ENCODE data around the gene ZDHHC6. TPM values are rescaled to one million over a fixed set of nuclear protein-coding genes. Genes with fewer than 3 reads are reported as not detected.

The ZDHHC6 gene
- total RNA-seq, 2 experiments from 2014 or later, result 31.5 to 33.8 TPM

- Histone ChIP-seq H4K20me1 (ENCODE audit: insufficient read depth, low read length) (peaks cover 11% of the 10 kb centered on the region; the same call in 1 of the 2 replicates), H3K79me2 (ENCODE audit: insufficient read depth, low read depth, low read length) (peaks cover 27% of the 10 kb centered on the region), H3K4me2 (ENCODE audit: low read length) (no peak overlapping the region), H3K9me3 (ENCODE audit: low read length) (no peaks in the 10 kb centered on the region), H3K4me1 (ENCODE audit: insufficient read depth, low read length, poor library complexity, severe bottlenecking) (peaks cover 19% of the 10 kb centered on the region), H3K36me3 (ENCODE audit: insufficient read depth, low read length) (peaks cover 80% of the 10 kb centered on the region), H3K4me3 (ENCODE audit: low read depth, low read length, poor library complexity, severe bottlenecking) (no peak overlapping the region), H2AFZ (ENCODE audit: low read length) (no peak overlapping the region), H3K27ac (ENCODE audit: low read depth, low read length, poor library complexity, severe bottlenecking) (no peak overlapping the region), H3K9me2 (ENCODE audit: insufficient read depth, low read length) (no peaks in the 10 kb centered on the region)
- no TSS peak for BruUV-seq (replicated peaks)
- intact Hi-C loops (cut with micrococcal nuclease; ENCODE audit: unreplicated experiment), result no loop called here
- ChIA-PET CTCF (ENCODE audit: unreplicated experiment) (no interaction called here), POLR2A (interaction anchor here (1.9 kb wide), 1 partner anchor 16 kb away, joined by 9 read pairs; no protein-coding TSS in a partner anchor)
- DNase-seq (ENCODE audit: low spot score), result no peak
- TF ChIP-seq EZH2phosphoT487 (IDR thresholded peaks at IDR 0.05; ENCODE audit: borderline replicate concordance, low read depth, low read length) (no peak), CTCF (conservative IDR thresholded peaks at IDR 0.05; ENCODE audit: low read length) (no peak)
Observed at GRCh38 chr10:112441520-112441919, 5.2 kb downstream of the ZDHHC6 start.

- H3K9me2 ChIP-seq (ENCODE audit: insufficient read depth, low read length), result no peaks in the 10 kb centered on the region
- ChIA-PET CTCF (ENCODE audit: unreplicated experiment) (no interaction called here), POLR2A (interaction anchor here (1.0 kb wide), 1 partner anchor 13 kb away, joined by 3 read pairs; no protein-coding TSS in a partner anchor)
- no peak overlapping the region for H3K27ac ChIP-seq (ENCODE audit: low read depth, low read length, poor library complexity, severe bottlenecking)
- no TSS peak for BruUV-seq (replicated peaks)
- peaks cover 82% of the 10 kb centered on the region for H3K36me3 ChIP-seq (ENCODE audit: insufficient read depth, low read length)
- no peak overlapping the region for H2AFZ ChIP-seq (ENCODE audit: low read length)
- no peak overlapping the region for H3K4me3 ChIP-seq (ENCODE audit: low read depth, low read length, poor library complexity, severe bottlenecking)
- no peaks in the 10 kb centered on the region for H3K79me2 ChIP-seq (ENCODE audit: insufficient read depth, low read depth, low read length)
- no peaks in the 10 kb centered on the region for H3K9me3 ChIP-seq (ENCODE audit: low read length)
- H4K20me1 ChIP-seq (ENCODE audit: insufficient read depth, low read length), result peaks cover 4% of the 10 kb centered on the region; the same call in 1 of the 2 replicates
- no peak for TF ChIP-seq EZH2phosphoT487 (IDR thresholded peaks at IDR 0.05; ENCODE audit: borderline replicate concordance, low read depth, low read length)
- TF ChIP-seq CTCF (conservative IDR thresholded peaks at IDR 0.05; ENCODE audit: low read length), result no peak
- intact Hi-C loops (cut with micrococcal nuclease; ENCODE audit: unreplicated experiment), result no loop called here
- no peak overlapping the region for H3K4me2 ChIP-seq (ENCODE audit: low read length)
- peaks cover 6% of the 10 kb centered on the region for H3K4me1 ChIP-seq (ENCODE audit: insufficient read depth, low read length, poor library complexity, severe bottlenecking)
- no peak for DNase-seq (ENCODE audit: low spot score)
Observed at GRCh38 chr10:112438356-112438755, 8.4 kb downstream of the ZDHHC6 start.

GRCh38 chr10:112434988-112435619 lies 11.6 kb downstream of the ZDHHC6 start:
- no TSS peak for BruUV-seq (replicated peaks)
- CTCF ChIA-PET (ENCODE audit: unreplicated experiment), result interaction anchor here (0.8 kb wide), 1 partner anchor 8 kb away, joined by 3 read pairs; no protein-coding TSS in a partner anchor
- Histone ChIP-seq H2AFZ (ENCODE audit: low read length) (no peak overlapping the region), H3K9me3 (ENCODE audit: low read length) (no peaks in the 10 kb centered on the region), H3K36me3 (ENCODE audit: insufficient read depth, low read length) (peaks cover 83% of the 10 kb centered on the region), H3K27ac (ENCODE audit: low read depth, low read length, poor library complexity, severe bottlenecking) (no peak overlapping the region), H3K4me2 (ENCODE audit: low read length) (no peak overlapping the region), H3K9me2 (ENCODE audit: insufficient read depth, low read length) (no peaks in the 10 kb centered on the region), H3K79me2 (ENCODE audit: insufficient read depth, low read depth, low read length) (no peaks in the 10 kb centered on the region), H3K4me1 (ENCODE audit: insufficient read depth, low read length, poor library complexity, severe bottlenecking) (no peaks in the 10 kb centered on the region), H4K20me1 (ENCODE audit: insufficient read depth, low read length) (peaks cover 4% of the 10 kb centered on the region; the same call in 1 of the 2 replicates), H3K4me3 (ENCODE audit: low read depth, low read length, poor library complexity, severe bottlenecking) (no peak overlapping the region)
- peak; percentile 45 for DNase-seq (ENCODE audit: low spot score)
- TF ChIP-seq CTCF (conservative IDR thresholded peaks at IDR 0.05; ENCODE audit: low read length) (peak; percentile 80), EZH2phosphoT487 (IDR thresholded peaks at IDR 0.05; ENCODE audit: borderline replicate concordance, low read depth, low read length) (no peak)
- intact Hi-C loops (cut with micrococcal nuclease; ENCODE audit: unreplicated experiment), result loop anchor here (2.0 kb wide), 1 partner anchor 120 kb away; no protein-coding TSS in a partner anchor
- POLR2A ChIA-PET, result interaction anchor here (0.7 to 1.5 kb wide), 5 partner anchors 10 to 294 kb away, joined by 3 to 8 read pairs (median 4); partner anchors contain the start of gene ZDHHC6
